Measurements from ENCODE around the gene GABRE. TPM values are rescaled to one million over a fixed set of nuclear protein-coding genes. Genes with fewer than 3 reads are reported as not detected.

The GABRE gene
- total RNA-seq, 2 experiments from 2014 or later = not detected

GRCh38 chrX:151985531-151985930 is 11.1 kb upstream of the GABRE start:
- POLR2A ChIA-PET = no interaction called here
- H3K36me3 ChIP-seq (ENCODE audit: insufficient read depth, low read length) = no peaks in the 10 kb centered on the region
- no peak for TF ChIP-seq EZH2phosphoT487 (IDR thresholded peaks at IDR 0.05; ENCODE audit: borderline replicate concordance, low read depth, low read length)
- TF ChIP-seq CTCF (conservative IDR thresholded peaks at IDR 0.05; ENCODE audit: low read length) = no peak
- no peaks in the 10 kb centered on the region for H3K79me2 ChIP-seq (ENCODE audit: insufficient read depth, low read depth, low read length)
- no peaks in the 10 kb centered on the region for H3K9me3 ChIP-seq (ENCODE audit: low read length)
- H3K4me2 ChIP-seq (ENCODE audit: low read length) = no peak overlapping the region
- no peaks in the 10 kb centered on the region for H3K4me1 ChIP-seq (ENCODE audit: insufficient read depth, low read length, poor library complexity, severe bottlenecking)
- intact Hi-C loops (cut with micrococcal nuclease; ENCODE audit: unreplicated experiment) = no loop called here
- H4K20me1 ChIP-seq (ENCODE audit: insufficient read depth, low read length) = no peaks in the 10 kb centered on the region
- no peak overlapping the region for H2AFZ ChIP-seq (ENCODE audit: low read length)
- no TSS peak for BruUV-seq (replicated peaks)
- DNase-seq (ENCODE audit: low spot score) = no peak
- H3K27ac ChIP-seq (ENCODE audit: low read depth, low read length, poor library complexity, severe bottlenecking) = no peak overlapping the region
- no peaks in the 10 kb centered on the region for H3K9me2 ChIP-seq (ENCODE audit: insufficient read depth, low read length)
- CTCF ChIA-PET (ENCODE audit: unreplicated experiment) = no interaction called here
- H3K4me3 ChIP-seq (ENCODE audit: low read depth, low read length, poor library complexity, severe bottlenecking) = no peak overlapping the region

- Histone ChIP-seq H3K36me3 (ENCODE audit: insufficient read depth, low read length) (no peaks in the 10 kb centered on the region), H3K9me2 (ENCODE audit: insufficient read depth, low read length) (no peaks in the 10 kb centered on the region), H3K9me3 (ENCODE audit: low read length) (no peaks in the 10 kb centered on the region), H3K4me3 (ENCODE audit: low read depth, low read length, poor library complexity, severe bottlenecking) (no peak overlapping the region), H3K27ac (ENCODE audit: low read depth, low read length, poor library complexity, severe bottlenecking) (no peak overlapping the region), H4K20me1 (ENCODE audit: insufficient read depth, low read length) (no peaks in the 10 kb centered on the region), H3K4me1 (ENCODE audit: insufficient read depth, low read length, poor library complexity, severe bottlenecking) (no peaks in the 10 kb centered on the region), H3K79me2 (ENCODE audit: insufficient read depth, low read depth, low read length) (no peaks in the 10 kb centered on the region), H2AFZ (ENCODE audit: low read length) (no peak overlapping the region), H3K4me2 (ENCODE audit: low read length) (no peak overlapping the region)
- TF ChIP-seq EZH2phosphoT487 (IDR thresholded peaks at IDR 0.05; ENCODE audit: borderline replicate concordance, low read depth, low read length) (no peak), CTCF (conservative IDR thresholded peaks at IDR 0.05; ENCODE audit: low read length) (no peak)
- ChIA-PET POLR2A (no interaction called here), CTCF (ENCODE audit: unreplicated experiment) (no interaction called here)
- BruUV-seq (replicated peaks) = no TSS peak
- no peak for DNase-seq (ENCODE audit: low spot score)
- intact Hi-C loops (cut with micrococcal nuclease; ENCODE audit: unreplicated experiment) = no loop called here
These were observed 10.4 kb upstream of the GABRE start for GRCh38 chrX:151984902-151985301.

- Histone ChIP-seq H3K9me2 (ENCODE audit: insufficient read depth, low read length) (no peaks in the 10 kb centered on the region), H3K79me2 (ENCODE audit: insufficient read depth, low read depth, low read length) (no peaks in the 10 kb centered on the region), H3K4me3 (ENCODE audit: low read depth, low read length, poor library complexity, severe bottlenecking) (no peak overlapping the region), H3K27ac (ENCODE audit: low read depth, low read length, poor library complexity, severe bottlenecking) (no peak overlapping the region), H4K20me1 (ENCODE audit: insufficient read depth, low read length) (no peaks in the 10 kb centered on the region), H3K4me2 (ENCODE audit: low read length) (no peak overlapping the region), H3K36me3 (ENCODE audit: insufficient read depth, low read length) (no peaks in the 10 kb centered on the region), H3K9me3 (ENCODE audit: low read length) (no peaks in the 10 kb centered on the region), H3K4me1 (ENCODE audit: insufficient read depth, low read length, poor library complexity, severe bottlenecking) (no peaks in the 10 kb centered on the region), H2AFZ (ENCODE audit: low read length) (no peak overlapping the region)
- ChIA-PET POLR2A (no interaction called here), CTCF (ENCODE audit: unreplicated experiment) (no interaction called here)
- TF ChIP-seq EZH2phosphoT487 (IDR thresholded peaks at IDR 0.05; ENCODE audit: borderline replicate concordance, low read depth, low read length) = no peak
- no peak for TF ChIP-seq CTCF (conservative IDR thresholded peaks at IDR 0.05; ENCODE audit: low read length)
- intact Hi-C loops (cut with micrococcal nuclease; ENCODE audit: unreplicated experiment) = no loop called here
- BruUV-seq (replicated peaks) = no TSS peak
- no peak for DNase-seq (ENCODE audit: low spot score)
These were observed 9.9 kb upstream of the GABRE start for GRCh38 chrX:151984328-151984727.
